Liver (tissue), 3 donors: ENCODE results near the gene ELL.

Source experiments
- CTCF ChIP-seq: fragments of 150-350 bp; IDR thresholded peaks from 2 replicates; pipeline ENCODE4 v1.5.1; 2017; ENCODE audit warnings: improper control_type of control experiment, low read depth, low read length; ENCODE audit not compliant: missing input control
- JUND ChIP-seq, 2 donors: IDR thresholded peaks; 2 replicates each; pipeline ENCODE4 v1.6.1; 2016; ENCODE audit warnings: antibody characterized with exemption in 2 of 2
- MAX ChIP-seq: IDR thresholded peaks from 2 replicates; pipeline ENCODE4 v1.6.1; 2016; ENCODE audit warnings: antibody characterized with exemption
- RAD21 ChIP-seq, 2 donors: IDR thresholded peaks; 2 replicates each; pipeline ENCODE4 v1.6.1; 2016; ENCODE audit warnings: antibody characterized with exemption in 2 of 2, mild to moderate bottlenecking in 2 of 2
- REST ChIP-seq: IDR thresholded peaks from 2 replicates; pipeline ENCODE4 v1.6.1; 2016; ENCODE audit warnings: antibody characterized with exemption, mild to moderate bottlenecking
- RXRA ChIP-seq, 2 donors: IDR thresholded peaks; 2 replicates each; pipeline ENCODE4 v1.6.1; 2017 to 2018; ENCODE audit warnings: antibody characterized with exemption in 2 of 2, mild to moderate bottlenecking in 1 of 2
- SP1 ChIP-seq: IDR thresholded peaks from 2 replicates; pipeline ENCODE4 v1.6.1; 2018; ENCODE audit warnings: antibody characterized with exemption, mild to moderate bottlenecking
- TAF1 ChIP-seq: conservative IDR thresholded peaks from 2 replicates; pipeline ENCODE4 v1.6.1; 2016; ENCODE audit warnings: antibody characterized with exemption, mild to moderate bottlenecking
- donor health status: healthy.
- donor health status: healthy.

- TF ChIP-seq RAD21 (IDR thresholded peaks at IDR 0.05) (no peak), CTCF (no peak), TAF1 (no peak), SP1 (no peak), MAX (no peak), JUND (IDR thresholded peaks at IDR 0.05) (no peak), REST (no peak), RXRA (IDR thresholded peaks at IDR 0.05) (no peak)
These were observed 40.2 kb upstream of the ELL start for GRCh38 chr19:18562086-18562485.
